ENCODE results near the gene SH3BP1. TPM values are rescaled to one million over a fixed set of nuclear protein-coding genes. Genes with fewer than 3 reads are reported as not detected.
A peak's percentile ranks its signal among the peaks of the same experiment; 100 is the strongest.

Gene SH3BP1
- total RNA-seq, 1 donor from 2014 or later = 34.1 TPM

- no peak for DNase-seq (ENCODE audit: extremely low spot score in 2 of 2)
- Histone ChIP-seq H3K4me3 (no peak overlapping the region), H3K4me1 (peaks cover 53% of the 10 kb centered on the region), H3K36me3 (peaks cover 0 to 26% of the 10 kb centered on the region in 2 donors), H3K9me3 (no peaks in the 10 kb centered on the region), H3K27me3 (no peaks in the 10 kb centered on the region), H3K27ac (no peak overlapping the region)
- TF ChIP-seq POLR2AphosphoS5 (IDR thresholded peaks at IDR 0.05; ENCODE audit: insufficient read depth in 1 of 2, low read depth in 1 of 2) (no peak), POLR2A (IDR thresholded peaks at IDR 0.05) (no peak), CTCF (IDR thresholded peaks at IDR 0.05) (no peak)
- intact Hi-C loops (cut with DNase I) = loop anchor here (5.0 kb wide), 1 partner anchor 41 kb away; no protein-coding TSS in a partner anchor
Measured at GRCh38 chr22:37630839-37631435, 8.5 kb upstream of the SH3BP1 start.

GRCh38 chr22:37631448-37632173 lies 7.9 kb upstream of the SH3BP1 start:
- no peaks in the 10 kb centered on the region for H3K27me3 ChIP-seq
- intact Hi-C loops (cut with DNase I) = loop anchor here (5.0 kb wide), 1 partner anchor 41 kb away; no protein-coding TSS in a partner anchor
- no peak overlapping the region for H3K4me3 ChIP-seq
- H3K36me3 ChIP-seq = peaks cover 0 to 26% of the 10 kb centered on the region in 2 donors
- no peak for DNase-seq (ENCODE audit: extremely low spot score in 2 of 2)
- no peak overlapping the region for H3K27ac ChIP-seq
- H3K9me3 ChIP-seq = no peaks in the 10 kb centered on the region
- H3K4me1 ChIP-seq = peaks cover 47% of the 10 kb centered on the region
- no peak for TF ChIP-seq POLR2AphosphoS5 (IDR thresholded peaks at IDR 0.05; ENCODE audit: insufficient read depth in 1 of 2, low read depth in 1 of 2)

- no peaks in the 10 kb centered on the region for H3K9me3 ChIP-seq
- no peaks in the 10 kb centered on the region for H3K27me3 ChIP-seq
- H3K36me3 ChIP-seq = peaks cover 0 to 26% of the 10 kb centered on the region in 2 donors
- TF ChIP-seq POLR2A (IDR thresholded peaks at IDR 0.05) (no peak), POLR2AphosphoS5 (IDR thresholded peaks at IDR 0.05; ENCODE audit: insufficient read depth in 1 of 2, low read depth in 1 of 2) (no peak), CTCF (IDR thresholded peaks at IDR 0.05) (no peak)
- peak overlapping the region; percentile 82 for H3K27ac ChIP-seq
- DNase-seq (ENCODE audit: extremely low spot score in 2 of 2) = no peak
- H3K4me1 ChIP-seq = peaks cover 42% of the 10 kb centered on the region
- H3K4me3 ChIP-seq = no peak overlapping the region
- intact Hi-C loops (cut with DNase I) = loop anchor here (5.0 kb wide), 1 partner anchor 40 kb away; no protein-coding TSS in a partner anchor
Measured at GRCh38 chr22:37632174-37633088, 7.0 kb upstream of the SH3BP1 start.

- Histone ChIP-seq H3K27ac (peak overlapping the region; percentile 82), H3K9me3 (no peaks in the 10 kb centered on the region), H3K27me3 (no peaks in the 10 kb centered on the region), H3K36me3 (peaks cover 0 to 26% of the 10 kb centered on the region in 2 donors), H3K4me1 (peaks cover 48% of the 10 kb centered on the region), H3K4me3 (peak overlapping the region; percentile 7 to 39)
- DNase-seq (ENCODE audit: extremely low spot score in 2 of 2) = no peak
- TF ChIP-seq CTCF (IDR thresholded peaks at IDR 0.05) = no peak
- TF ChIP-seq POLR2A (IDR thresholded peaks at IDR 0.05) = no peak
- TF ChIP-seq POLR2AphosphoS5 (IDR thresholded peaks at IDR 0.05; ENCODE audit: insufficient read depth in 1 of 2, low read depth in 1 of 2) = no peak
- intact Hi-C loops (cut with DNase I) = loop anchor here (5.0 kb wide), 1 partner anchor 39 kb away; no protein-coding TSS in a partner anchor
Measured at GRCh38 chr22:37633089-37633624, 6.3 kb upstream of the SH3BP1 start.
